Esophagus squamous epithelium (tissue), 4 donors: ENCODE results near the gene GCNT2.

Source experiments
- POLR2A ChIP-seq, 4 donors: fragments of 450-650 bp; IDR thresholded peaks; one replicate each; pipeline ENCODE4 v1.6.1; 2017; ENCODE audit warnings: antibody characterized with exemption in 4 of 4, mild to moderate bottlenecking in 4 of 4, moderate library complexity in 3 of 4
- TF ChIP-seq, protein P1 (sequence below), 6 experiments: fragments of 450-650 bp in 4 of 6; fragments of 200-600 bp in 2 of 6; sonication (generic) in 2 of 6; IDR thresholded peaks; one replicate each; pipeline ENCODE4 v1.5.1; 2016 to 2019; ENCODE audit warnings: antibody characterized with exemption in 6 of 6, mild to moderate bottlenecking in 4 of 6, moderate library complexity in 4 of 6

DNA sequence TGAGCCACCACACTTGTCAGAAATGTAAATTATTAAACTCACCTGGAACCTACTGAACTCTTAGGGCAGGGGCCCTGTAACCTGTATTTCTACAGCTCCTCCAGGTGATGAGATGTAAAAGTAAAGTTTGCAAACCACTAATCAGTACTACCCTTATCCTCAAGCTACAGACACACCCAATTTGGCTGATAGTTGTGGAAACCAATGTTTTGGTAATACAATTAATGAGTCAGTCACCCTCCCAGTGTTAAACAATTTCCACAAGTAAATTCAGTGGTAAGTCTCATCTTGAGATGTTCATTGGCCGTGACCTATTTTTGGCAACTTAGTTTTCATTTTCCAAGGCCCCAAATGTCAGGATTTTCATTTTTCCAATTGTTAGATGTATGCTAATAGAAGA, 29.6 kb downstream of the GCNT2 start:
- TF ChIP-seq, protein P1, sequence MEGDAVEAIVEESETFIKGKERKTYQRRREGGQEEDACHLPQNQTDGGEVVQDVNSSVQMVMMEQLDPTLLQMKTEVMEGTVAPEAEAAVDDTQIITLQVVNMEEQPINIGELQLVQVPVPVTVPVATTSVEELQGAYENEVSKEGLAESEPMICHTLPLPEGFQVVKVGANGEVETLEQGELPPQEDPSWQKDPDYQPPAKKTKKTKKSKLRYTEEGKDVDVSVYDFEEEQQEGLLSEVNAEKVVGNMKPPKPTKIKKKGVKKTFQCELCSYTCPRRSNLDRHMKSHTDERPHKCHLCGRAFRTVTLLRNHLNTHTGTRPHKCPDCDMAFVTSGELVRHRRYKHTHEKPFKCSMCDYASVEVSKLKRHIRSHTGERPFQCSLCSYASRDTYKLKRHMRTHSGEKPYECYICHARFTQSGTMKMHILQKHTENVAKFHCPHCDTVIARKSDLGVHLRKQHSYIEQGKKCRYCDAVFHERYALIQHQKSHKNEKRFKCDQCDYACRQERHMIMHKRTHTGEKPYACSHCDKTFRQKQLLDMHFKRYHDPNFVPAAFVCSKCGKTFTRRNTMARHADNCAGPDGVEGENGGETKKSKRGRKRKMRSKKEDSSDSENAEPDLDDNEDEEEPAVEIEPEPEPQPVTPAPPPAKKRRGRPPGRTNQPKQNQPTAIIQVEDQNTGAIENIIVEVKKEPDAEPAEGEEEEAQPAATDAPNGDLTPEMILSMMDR (IDR thresholded peaks at IDR 0.05) = no peak
- TF ChIP-seq POLR2A (IDR thresholded peaks at IDR 0.05) = no peak
